GM19238 (cell line): Measurements from ENCODE around the gene GPC6.

Experiments
- DNase-seq: peaks from one replicate; pipeline ENCODE4 v3.0.0; 2011; ENCODE audit warnings: low spot score; ENCODE audit not compliant: insufficient read length

The GPC6 gene

DNA sequence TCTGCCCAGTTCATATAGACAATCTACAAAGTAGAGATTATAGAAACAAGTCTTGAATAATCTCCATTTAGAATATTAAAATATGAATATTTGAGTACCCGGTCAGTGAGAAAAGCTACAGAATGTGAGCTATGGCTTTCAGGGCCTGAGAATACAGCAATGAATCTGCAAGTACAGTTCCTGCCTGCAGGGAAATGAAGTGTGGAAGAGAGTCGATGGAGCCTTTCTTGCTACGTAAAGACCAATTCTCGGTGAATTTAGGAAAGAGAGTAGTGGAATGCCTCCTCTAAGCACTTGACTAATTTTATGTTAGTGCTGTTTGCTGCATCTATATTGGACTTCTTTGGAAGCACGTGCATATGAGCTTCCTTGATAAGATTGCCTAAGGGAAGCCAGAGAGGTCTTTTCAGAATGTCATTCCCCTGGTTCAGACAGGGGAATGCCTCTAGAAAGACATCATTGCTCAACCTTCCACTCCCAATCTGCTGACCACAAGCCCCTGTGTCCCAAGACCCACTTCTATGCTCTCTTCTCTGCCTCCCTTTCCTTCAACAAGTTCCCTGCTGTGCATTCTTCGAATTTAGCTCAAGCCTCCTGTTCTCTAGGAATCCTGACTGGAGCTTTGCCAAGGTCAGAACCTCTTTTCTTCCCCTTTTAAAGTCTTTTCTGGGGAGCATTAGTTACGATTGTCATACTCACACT lies 41.9 kb downstream of the GPC6 start:
- DNase-seq = no peak

DNA sequence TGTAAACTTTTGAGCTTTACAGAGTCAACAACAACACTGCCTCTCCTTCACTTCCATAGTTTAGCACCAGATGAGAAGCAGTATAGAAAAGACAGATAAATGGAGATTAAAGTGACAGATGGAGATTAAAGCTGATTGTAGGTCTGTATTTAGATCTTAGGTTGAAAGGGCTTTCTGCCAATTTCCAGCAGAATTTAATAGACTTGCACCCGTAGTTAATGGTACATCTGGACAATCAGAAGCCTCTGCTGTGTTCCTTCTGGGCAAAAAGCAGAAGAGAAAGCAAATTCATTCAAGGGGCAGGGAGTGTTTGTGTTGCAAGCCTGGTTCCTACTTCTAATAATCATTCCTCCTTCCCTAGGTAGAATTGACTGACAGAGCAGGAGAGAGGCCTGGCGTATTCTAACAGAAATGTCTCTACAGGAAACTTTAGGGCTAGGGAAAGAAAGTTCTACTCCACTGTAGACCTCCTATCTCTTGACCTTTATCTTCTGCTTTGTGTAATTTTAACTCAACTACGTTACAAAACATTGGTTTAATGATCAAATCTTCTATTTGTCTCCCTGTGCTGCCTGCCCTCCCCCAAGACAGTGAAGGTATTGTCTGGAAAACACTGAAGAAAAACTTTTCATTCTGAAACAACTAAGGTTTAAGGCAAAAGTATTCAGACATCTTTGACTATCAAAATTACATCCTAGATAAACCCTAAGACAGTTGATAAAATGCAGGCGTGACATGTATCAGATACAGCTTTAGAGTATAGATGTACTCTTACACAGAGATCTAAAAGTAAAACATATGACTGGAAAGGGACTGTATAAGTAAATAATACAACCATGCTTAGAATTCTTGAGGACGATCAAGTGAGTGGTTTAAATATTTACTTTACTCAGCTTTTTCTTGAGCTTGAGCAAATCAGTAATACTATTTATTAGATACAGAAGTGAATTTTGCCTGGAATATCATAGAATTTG lies 44.4 kb downstream of the GPC6 start:
- DNase-seq = no peak

DNA sequence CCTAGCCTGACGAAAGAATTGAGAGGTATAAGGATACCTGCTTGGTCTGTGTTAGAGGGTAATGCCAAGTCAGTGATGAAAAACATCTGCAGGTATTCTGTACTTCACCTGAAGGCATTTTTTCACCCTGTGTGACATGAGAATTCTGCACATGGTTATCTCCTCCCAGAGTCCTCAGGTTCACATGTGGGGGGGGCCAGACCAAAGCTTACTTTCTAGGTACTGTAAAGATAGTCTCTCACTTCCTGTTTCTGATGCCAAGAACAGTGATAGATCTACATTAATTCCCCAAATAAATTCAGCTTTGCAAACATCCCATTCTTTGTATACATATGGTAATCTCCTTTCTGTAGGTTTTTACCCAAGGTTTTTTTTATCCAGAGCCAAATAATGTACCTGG lies 53.4 kb downstream of the GPC6 start:
- no peak for DNase-seq

DNA sequence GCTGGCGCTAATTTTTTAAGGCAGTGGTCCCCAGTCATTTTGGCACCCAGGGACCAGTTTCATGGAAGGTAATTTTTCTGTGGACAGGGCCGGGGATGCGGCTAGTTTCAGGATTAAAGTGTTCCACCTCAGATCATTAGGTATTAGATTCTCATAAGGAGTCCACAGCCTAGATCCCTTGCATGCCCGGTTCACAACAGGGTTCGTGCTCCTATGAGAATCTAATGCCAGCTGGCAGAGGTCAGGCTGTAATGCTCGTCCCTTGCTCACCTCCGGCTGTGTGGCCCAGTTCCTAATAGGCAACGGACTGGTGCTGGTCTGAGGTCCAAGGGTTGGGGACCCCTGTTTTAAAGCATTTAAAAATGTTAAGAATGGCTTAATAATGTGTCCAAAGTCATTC lies 54.1 kb downstream of the GPC6 start:
- no peak for DNase-seq

DNA sequence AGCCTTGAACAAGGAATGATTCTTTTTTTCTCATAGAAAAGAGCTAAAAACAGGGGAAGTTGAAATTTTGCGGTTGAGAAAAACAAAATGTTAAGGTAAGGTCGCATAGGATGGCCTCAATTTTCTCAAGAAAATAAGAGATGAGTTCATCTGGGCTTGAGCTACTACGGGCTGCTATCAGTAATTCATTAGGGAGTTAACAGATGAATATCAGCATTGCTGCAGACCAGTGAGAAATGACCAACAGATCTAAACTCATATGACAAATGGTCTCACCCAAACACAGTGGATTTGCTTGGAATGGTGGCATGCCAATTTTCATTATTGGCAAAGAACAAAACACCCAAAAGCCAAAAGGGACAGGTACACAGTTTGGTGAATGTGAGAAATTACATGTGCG lies 56.6 kb downstream of the GPC6 start:
- no peak for DNase-seq

DNA sequence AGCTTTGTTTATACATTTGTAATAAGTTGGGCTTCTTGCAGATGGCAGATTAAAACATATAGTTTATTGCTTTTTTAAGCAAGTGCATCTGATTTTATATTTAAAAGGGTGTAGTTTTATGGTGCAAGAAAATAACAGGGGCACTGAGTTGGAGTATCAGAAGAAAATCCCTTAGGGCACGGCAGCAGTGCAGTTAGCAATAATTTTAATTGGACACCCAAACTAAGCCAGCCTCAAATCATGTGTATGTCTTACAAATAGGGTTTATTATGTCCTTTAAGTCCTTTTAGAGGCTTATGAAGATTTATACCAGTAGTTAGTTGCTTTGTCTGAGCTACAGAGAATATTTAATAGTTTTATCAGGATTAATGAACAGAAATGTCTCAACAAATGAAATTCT lies 57.5 kb downstream of the GPC6 start:
- DNase-seq = no peak

DNA sequence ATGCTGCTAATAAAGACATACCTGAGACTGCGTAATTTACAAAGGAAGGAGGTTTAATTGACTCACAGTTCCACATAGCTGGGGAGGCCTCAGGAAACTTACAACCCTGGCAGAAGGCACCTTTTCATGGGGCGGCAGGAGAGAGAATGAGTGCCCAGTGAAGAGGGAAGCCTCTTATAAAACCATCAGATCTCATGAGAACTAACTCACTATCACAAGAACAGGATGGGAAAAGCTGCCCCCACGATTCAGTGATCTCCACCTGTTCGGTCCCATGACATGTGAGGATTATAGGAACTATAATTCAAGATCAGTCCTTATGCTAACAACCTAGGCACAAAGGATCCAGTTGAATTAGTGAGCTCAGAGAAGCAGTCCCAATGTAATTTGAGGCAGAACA lies 59.4 kb downstream of the GPC6 start:
- DNase-seq = no peak

DNA sequence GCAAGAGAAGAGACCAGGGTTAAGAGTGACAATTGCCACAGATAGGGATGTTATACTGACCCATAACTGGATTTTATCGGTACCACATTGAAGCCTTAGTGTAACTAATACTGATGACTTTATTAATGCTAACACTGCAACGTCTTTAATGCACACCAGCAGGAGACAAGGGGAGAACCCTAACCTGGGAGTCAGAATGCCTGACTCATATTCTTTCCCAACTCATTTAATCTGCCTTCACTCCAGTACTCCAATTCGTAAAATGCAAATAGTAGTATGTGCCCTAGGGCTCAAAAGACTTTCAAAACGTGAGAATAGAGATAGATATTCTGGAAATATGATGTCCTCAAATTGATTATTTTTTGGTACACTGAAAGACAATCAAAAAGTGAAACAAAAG lies 62.4 kb downstream of the GPC6 start:
- DNase-seq = no peak

DNA sequence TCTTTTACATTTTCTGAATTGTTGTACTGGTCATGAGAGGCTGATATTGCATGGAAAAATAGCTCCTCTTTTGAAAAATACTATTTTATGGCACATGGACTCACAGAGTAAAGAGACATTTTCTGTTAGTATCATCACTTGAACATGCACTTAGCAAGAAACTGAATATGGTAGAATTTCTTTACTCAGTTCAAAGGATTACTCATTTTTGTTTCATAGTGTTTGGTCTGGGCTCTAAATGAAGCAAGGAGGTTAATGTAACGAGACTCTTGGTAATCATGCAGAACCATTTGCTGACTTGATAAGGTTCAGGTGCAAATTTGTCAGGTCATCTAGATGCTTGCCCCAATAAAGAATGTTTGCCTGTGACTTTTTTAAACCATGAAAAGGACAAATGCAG lies 63.2 kb downstream of the GPC6 start:
- no peak for DNase-seq

DNA sequence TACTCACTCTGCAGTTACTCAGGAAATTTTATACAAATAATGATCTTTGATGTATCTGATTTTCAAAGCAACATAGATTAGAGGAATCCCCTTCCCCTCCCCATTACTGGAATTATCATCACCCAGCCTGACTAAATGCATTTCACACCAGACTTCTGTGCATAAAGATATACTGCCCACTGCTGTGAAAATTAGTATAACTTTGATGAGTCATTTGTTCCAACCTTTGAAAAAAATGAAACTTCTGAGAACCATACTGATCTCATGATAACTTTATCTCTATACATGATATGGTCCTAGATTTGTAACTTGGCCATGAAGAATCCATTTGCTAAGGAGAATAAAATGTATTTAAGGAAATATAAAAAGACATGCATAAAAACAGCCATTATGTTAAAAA lies 63.9 kb downstream of the GPC6 start:
- no peak for DNase-seq

DNA sequence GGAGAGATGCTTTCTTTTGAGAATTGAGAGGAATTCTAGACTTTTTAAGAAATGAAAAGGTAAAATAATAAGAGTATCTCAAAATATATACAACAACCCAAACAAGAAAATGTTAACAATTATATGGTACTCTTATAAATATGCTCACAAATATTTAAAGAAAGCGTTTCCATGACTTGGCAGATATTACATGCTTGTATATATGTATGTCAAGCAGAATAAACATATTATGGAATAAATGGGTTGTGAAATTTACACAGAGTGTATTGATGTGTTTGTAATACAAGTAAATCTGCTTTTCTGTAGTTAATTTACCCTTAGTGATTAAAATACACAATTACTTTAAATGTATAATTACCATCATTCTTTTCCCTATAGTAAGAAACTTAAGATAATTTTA lies 65.8 kb downstream of the GPC6 start:
- no peak for DNase-seq

DNA sequence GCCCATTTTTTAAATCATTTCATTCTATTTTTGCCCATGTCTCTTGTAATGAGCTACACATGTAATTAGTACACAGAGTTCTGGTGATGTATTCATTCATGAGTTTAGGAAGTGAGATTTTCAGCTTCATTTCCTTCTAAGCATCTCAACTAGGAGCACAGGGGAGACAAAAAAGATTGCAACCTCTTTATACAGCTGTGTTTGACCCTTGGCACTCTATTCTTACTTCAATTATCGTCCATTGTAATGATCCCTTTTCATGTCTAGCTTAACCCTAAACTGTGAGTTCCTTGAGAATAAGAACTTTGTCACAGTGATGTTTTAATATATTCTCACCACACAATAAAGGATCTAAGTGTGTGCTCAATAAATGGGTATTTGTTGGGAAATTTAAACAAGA lies 67.1 kb downstream of the GPC6 start:
- DNase-seq = no peak

DNA sequence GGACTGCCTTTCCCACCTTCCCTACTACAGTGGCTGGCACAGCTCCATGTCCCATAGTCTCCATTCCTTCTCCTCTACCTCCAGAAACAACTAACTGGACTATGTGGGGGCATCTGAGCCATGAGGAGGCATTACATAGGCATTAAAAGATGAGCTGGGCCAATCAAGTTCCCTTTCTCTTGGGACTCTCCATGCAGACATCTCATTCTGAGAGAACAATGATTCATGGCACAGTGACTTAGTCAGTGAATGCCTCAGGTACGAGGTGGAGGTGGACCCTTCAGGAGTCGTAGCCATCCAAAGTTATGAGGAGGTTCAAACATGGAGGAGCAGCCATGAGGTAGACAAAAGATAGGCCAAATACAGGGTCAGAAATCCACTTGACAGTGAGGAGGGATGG lies 70.0 kb downstream of the GPC6 start:
- DNase-seq = no peak

DNA sequence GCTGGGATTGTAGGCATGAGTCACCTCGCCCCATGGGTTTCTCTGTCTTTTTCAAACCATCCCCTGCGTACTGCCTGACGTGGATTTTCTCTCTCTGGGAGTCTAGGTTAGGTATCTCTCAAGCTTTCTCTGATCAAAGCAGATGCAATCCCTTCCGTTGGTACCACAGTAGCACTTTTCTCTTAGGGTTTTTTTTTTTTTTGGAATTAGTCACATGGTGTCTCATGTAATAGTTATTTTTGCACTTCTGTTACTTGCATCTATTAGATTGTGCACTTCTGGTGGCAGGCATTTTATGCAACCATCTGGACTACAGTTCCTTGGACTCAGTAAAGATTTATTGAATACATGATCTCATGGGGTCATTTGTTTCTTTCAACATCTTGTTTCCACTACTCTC lies 72.1 kb downstream of the GPC6 start:
- no peak for DNase-seq

DNA sequence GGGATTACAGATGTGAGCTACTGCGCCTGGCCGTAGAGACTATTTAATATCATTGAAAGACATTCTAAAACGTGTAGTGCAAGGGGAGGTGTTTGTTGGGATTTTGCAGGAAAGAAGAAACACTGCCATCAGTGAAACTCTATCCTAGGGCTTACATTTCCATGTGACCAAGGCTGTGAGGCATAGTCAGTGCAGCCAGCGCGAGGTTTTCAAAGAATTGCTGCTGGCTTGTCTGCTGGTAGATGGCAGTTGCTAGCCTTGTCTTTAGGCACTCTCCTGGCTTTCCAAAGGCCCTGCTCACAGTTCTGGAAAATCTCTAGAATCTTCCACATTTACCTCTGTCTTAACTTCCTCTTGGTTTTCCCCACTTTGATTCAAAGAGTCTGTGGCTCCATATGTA lies 77.5 kb downstream of the GPC6 start:
- DNase-seq = no peak

DNA sequence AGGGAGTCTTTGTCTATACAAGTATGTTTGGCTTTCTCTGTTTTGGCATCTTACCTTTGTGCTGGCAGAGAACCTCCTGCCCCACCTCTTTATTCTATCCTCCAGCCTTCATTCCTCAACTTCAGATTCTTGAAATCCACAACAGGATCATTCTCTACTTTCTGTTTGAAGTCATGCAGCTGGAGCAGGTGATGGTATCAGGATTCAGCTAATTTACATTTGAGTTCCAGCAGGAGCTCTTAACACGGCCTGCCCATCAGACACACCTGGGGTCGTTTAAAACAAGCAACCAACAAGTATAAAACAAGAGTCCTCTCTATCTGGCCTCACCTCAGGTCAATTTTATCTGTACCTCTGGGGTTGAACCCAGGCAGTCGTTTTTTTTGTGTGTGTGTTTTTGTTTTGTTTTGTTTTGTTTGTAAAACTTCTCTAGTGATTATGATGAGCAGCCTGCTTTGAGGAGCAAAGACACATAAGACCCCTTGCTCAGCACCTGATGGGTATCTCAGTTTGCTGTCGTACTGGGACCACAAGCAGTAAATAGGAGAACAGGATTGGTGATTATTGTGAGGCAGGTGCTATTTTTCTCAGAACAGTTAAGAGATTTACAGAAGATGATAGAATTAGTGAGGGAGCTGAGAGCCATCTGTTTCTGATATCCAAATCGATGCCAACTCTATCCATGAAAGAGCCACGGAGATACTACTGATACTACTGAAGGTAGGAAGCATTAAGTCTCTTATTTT lies 78.4 kb downstream of the GPC6 start:
- no peak for DNase-seq

DNA sequence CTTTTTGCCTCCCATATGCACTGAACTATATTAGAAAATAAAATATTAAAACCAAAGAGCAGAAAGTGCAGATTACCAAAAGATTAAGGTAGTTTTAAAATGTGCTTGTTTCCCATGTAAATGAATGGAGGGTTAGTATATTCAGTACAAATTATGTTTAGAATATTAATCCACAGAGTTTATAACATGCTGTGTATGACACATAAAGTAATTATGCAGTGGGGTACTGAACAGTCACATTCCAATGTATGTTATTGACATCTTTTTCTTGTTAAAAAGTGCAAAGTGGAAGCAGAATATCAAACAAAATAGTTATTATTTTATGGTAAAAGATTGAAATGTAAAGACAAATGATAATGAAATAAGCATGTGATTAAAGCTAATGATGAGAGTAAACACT lies 79.3 kb downstream of the GPC6 start:
- DNase-seq = no peak

DNA sequence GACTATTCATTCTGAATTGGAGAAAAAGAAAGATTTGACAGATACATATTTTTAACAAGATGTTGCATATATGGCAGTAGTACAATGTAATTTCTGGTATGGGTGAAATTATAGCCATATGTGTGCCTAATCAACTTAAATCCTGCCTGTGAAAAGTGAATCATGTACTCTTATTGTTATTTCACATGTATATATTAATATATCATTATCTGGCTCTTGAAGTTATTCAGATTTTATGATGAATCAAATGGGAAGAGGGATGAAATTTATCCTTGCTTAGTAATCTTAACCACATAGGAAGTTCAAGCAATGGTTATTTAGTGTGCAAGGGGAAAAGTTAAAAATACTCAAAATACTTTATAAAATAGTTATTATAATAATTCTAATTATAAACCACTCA lies 80.5 kb downstream of the GPC6 start:
- DNase-seq = no peak

DNA sequence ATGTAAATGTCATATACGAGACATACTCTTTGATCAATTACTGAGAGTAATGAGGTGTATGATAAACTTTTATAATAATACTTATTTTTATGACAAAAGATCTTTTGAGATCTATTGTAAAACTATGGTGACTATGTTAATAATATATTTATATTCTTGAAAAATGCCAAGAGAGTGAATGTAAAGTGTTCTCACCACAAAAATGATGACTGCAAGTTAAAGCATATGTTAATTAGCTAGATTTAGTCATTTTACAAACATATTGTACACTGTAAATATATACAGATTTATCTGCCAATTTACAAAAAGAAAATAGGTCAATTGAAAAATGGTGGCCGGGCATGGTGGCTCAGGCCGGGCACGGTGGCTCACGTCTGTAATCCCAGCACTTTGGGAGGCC lies 81.0 kb downstream of the GPC6 start:
- DNase-seq = no peak

DNA sequence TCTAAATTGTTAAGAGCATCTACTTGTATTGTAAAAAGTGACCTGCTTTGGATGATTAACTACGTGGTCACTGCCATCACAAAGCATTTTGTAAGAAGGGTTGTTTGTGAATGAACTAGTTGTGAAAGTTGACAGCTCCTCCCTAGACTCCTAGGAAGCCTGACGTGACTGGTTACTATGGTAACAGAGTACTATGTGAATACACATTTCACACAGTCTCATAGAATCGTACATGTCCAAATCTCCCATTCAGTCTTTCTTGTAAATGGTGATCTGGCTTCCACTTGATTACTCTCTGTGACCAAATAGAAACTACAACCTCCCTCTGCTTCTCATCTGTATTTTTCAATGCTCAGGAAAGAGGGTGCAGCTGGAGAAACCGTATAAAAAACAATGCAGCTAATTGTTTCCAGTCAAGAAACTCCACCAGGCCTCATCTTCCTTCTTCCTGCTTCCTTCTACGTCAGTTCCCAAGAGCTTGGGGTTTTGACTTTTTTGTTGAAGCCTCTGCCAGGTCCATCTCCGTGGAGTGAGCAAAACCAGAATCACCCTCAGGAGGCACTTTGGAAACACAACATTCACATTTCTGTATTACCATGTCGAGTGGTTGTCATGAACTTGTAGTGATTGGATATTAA lies 83.4 kb downstream of the GPC6 start:
- DNase-seq = no peak

DNA sequence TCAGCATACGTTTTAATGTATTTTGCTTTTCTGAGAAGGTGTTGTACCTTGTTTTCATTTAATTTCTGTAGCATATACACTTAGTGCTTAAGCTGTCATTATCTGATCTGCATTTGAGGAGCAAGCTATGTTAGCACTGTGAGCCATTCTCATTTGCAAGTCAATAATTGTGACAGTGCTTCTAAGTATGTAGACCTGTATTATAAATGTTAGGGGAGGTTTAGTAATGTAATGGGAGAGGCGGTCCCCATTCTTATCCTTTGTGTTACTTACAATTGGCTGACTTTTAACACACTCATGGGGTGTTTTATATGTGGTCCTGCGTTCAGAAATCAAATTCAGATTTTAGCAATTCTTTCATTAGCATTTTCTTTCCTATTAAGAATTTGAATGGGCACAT lies 90.2 kb downstream of the GPC6 start:
- no peak for DNase-seq
